ENCODE results near the gene DIO3.

GRCh38 chr14:101527987-101528386 lies 33.3 kb upstream of the DIO3 start:
- TF ChIP-seq ZNF354B (CRISPR knock-in tag; IDR thresholded peaks at IDR 0.05): no peak
- no peak for TF ChIP-seq ATF6 (CRISPR knock-in tag; conservative IDR thresholded peaks at IDR 0.05)
- TF ChIP-seq RFX5 (IDR thresholded peaks at IDR 0.05; ENCODE audit: low read depth, low read length): no peak
- TF ChIP-seq CTCF (CRISPR knock-in tag; IDR thresholded peaks at IDR 0.05): no peak
- no peak for TF ChIP-seq FOXK1 (CRISPR knock-in tag; IDR thresholded peaks at IDR 0.05; ENCODE audit: borderline replicate concordance, low read depth)
- TF ChIP-seq HDAC1 (CRISPR knock-in tag; IDR thresholded peaks at IDR 0.05): no peak
- no peak for TF ChIP-seq XBP1 (CRISPR knock-in tag; IDR thresholded peaks at IDR 0.05)
- TF ChIP-seq BRF2 (CRISPR knock-in tag; IDR thresholded peaks at IDR 0.05): no peak
- no peak for TF ChIP-seq FOXA1 (IDR thresholded peaks at IDR 0.05)
- no peak for TF ChIP-seq FOXA1 (CRISPR knock-in tag; IDR thresholded peaks at IDR 0.05)
